GM13977 (cell line): ENCODE data around the gene FERMT3.
A peak's percentile ranks its signal among the peaks of the same experiment; 100 is the strongest.
"Not testable (repeated sequence)": the region's sequence is repeated elsewhere in the genome, so short reads cannot be mapped to it uniquely, and the experiment has no call there.

Experiments used
- DNase-seq: peaks from one replicate; pipeline ENCODE4 v3.0.0; 2012; ENCODE audit warnings: low spot score
- in situ Hi-C: fragments of 300-500 bp; cut with MboI; formaldehyde crosslinking; loops from one replicate; pipeline ENCODE4 v1.12.0; 2022; ENCODE audit warnings: low sequenced_read_pairs, low pct_unique_long_range_greater_than_20kb, mixed read lengths, inconsistent platforms; ENCODE audit not compliant: unreplicated experiment
- TF ChIP-seq, protein P1 (sequence below): IDR thresholded peaks from 2 replicates; pipeline ENCODE4 v1.5.1; 2012; ENCODE audit warnings: mild to moderate bottlenecking, control low read depth; ENCODE audit not compliant: insufficient read depth; ENCODE audit errors: extremely low read depth, missing control alignments

FERMT3 gene

DNA sequence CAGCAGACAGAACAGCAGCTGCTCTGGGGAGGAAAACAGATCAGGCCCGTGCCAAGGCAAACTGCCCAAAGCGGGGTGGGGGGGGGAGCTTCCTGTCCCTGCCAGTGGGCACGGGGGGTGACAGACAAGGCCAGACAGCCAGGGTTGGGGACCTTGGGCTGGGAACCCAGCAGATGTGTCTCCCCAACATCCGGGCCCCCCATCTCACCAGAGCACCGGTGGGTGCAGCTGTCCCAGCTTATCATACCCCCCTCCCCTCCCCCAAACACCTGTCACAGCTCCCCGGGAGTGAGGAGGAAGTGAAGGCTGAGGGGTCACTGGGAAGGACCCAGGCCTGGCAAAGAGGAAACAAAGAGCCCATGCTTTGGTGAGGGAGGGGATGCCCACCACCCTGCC is 38.9 kb downstream of the FERMT3 start:
- DNase-seq: no peak
- in situ Hi-C loops: no loop called here
- TF ChIP-seq, protein P1, sequence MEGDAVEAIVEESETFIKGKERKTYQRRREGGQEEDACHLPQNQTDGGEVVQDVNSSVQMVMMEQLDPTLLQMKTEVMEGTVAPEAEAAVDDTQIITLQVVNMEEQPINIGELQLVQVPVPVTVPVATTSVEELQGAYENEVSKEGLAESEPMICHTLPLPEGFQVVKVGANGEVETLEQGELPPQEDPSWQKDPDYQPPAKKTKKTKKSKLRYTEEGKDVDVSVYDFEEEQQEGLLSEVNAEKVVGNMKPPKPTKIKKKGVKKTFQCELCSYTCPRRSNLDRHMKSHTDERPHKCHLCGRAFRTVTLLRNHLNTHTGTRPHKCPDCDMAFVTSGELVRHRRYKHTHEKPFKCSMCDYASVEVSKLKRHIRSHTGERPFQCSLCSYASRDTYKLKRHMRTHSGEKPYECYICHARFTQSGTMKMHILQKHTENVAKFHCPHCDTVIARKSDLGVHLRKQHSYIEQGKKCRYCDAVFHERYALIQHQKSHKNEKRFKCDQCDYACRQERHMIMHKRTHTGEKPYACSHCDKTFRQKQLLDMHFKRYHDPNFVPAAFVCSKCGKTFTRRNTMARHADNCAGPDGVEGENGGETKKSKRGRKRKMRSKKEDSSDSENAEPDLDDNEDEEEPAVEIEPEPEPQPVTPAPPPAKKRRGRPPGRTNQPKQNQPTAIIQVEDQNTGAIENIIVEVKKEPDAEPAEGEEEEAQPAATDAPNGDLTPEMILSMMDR: no peak

DNA sequence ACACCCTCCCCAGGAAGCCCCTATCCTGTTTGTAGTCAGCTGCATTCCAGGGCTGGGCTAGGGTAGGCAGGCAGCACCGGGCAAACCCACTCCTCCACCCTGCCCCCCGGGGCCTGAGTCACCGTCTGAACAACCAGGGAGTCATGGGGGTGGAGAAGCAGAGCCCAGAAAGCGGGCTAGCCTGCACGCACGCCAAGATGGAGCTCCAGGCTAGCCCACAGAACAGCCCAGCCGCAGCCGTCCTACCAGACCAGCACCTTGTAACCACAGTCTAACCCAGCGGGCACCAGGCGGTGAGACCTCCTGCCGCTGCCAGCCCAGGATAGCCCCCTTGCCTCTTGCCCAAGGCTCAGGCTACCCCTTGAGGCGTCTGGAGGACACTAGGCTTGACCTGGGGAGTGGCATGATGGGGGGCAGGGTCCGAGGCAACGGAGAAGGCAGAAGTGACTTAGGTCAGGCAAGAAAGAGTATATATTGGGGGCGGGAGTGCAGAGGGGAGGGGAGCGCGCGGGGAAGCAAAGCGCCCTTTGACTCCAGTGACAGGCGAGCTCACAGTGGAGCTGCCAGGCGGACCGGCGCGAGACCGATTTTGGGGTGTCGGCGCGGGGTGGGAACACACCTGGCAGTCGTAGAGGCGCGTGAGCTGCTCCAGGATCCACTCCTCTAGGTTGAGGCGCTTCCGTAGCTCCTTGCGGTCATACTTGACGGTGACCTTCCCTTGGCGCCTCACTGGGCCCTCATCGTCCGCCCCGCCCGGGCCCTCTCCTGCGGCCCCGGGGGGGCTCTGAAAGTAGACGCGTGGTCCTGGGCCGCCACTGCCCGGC is 39.5 kb downstream of the FERMT3 start:
- TF ChIP-seq, protein P1: no peak
- no peak for DNase-seq
- in situ Hi-C loops: no loop called here

DNA sequence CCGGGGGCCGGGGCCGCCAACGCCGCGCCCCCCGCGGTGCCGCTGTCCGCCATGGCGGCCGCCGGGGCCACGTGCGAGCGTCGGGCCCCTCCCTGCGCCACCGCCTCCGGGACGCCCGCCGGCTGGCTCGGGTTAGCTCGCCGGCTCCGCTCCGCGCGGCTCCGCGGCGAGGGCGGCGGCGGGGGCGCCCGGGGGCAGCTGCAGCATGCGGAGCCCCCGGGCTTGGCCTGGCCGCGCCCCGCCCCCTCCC is 40.0 kb downstream of the FERMT3 start:
- DNase-seq, in situ Hi-C loops: not testable (repeated sequence)

DNA sequence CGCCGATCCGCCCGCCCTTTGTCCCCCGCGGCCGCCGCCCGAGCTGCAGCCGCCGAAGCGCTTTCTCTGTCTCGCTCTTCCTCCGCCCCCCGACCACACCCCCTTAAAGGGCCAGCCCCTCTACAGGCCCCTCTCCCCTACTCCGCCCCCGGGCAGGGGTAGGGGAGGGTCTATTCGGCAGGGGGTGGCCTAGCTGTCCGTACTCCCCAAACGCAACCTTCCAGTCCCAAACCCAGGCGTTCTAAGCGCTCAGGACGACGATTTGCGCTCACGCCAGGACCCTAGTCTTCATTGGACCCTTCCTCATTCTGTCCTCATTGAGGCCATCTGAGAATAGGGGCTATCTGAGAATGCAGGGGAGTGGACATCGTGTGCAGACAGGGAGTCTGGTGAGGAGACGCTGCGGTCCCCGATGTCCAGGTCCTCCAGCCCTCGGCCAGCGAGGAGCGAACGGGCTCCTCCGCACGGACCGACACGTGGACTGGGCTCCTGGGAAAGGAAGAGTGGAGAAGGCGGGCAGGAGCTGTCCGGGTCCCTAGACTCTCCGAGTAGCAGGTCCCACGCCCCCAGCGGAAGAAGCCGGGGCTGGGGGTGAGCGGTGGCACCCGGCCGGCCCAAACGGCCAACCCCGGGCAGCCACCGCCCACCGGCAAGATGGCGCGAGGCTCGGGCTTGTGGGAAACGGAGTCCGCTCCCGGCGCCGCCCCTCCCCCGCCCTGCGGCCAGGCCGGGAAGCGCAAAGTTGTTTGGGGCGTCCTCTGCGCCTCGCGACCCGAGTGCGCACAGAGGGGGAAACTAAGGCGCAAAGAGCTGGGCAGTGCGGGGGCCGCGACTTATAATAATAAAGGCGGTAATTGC is 40.6 kb downstream of the FERMT3 start, which contains the start of gene PPP1R14B:
Gene PPP1R14B (minus strand): TSS at position 73 of the 858 bp plus-strand sequence. CDS start 270 bp downstream, outside the sequence.
- peak; percentile 91 for DNase-seq
- in situ Hi-C loops: no loop called here
- TF ChIP-seq, protein P1: no peak

DNA sequence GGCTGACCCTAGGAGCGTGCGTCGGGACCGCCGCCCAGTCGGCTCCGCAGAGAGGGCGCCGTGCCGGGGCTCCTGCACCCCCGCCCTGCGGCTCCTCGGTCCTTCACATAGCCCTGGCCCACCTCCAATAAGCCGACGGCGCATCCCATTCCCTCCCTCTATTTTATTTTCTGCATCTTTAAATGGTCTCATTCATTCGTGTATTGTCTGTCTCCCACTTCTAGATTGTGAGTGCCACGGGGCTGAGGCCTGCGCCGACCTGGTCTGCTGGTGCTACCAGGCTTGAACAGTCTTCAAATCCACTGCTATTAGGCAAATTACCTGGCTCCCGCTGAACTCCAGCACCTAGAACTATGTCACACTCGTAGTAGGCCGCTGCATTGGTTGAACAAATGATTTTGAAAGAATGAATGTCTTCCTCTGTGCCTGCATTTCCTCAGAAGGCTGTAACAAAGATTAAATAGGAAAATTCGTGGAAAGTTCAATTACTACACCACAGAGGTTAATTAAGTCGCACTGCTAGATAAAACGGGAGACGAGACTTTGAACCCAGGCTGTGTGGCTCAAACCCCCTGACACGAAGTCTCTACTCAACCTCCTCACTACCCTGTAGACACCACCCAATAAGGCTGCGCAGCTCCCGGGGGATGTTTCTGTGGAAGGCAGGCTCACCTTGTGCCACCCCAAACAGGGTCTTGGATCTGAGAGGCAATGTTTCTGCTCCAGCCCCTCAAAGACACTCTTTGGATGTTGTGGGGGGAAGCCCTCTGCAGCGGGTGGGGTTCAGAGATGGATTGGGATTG is 41.4 kb downstream of the FERMT3 start:
- TF ChIP-seq, protein P1: no peak
- no peak for DNase-seq
- in situ Hi-C loops: no loop called here

DNA sequence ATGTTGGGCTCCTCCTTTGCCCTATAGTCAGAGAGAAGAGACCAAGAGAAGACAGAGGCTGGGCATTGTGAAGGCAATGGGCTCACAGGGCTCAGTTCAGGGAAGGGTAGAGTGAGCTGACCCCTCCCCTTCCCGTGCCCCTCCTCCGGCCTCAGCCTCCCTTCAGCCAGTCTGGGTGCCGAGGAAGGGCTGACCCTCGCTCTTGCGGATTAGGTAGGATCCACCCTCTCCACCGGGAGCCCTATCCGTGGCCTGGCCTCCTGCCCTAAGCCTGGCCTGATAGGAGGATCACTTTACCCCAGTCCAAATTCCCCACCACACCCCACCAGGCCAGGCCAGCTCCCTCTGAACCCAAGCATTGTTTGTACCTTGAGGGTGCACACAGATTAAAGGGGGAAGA is 42.1 kb downstream of the FERMT3 start:
- in situ Hi-C loops: no loop called here
- TF ChIP-seq, protein P1: no peak
- DNase-seq: no peak
